AG08395 (cell line): ENCODE results near the gene BTBD17.
"Not testable (repeated sequence)": the region's sequence is repeated elsewhere in the genome, so short reads cannot be mapped to it uniquely, and the experiment has no call there.

Source experiments
- DNase-seq: peaks from one replicate; pipeline ENCODE4 v3.0.0; 2012; ENCODE audit warnings: mixed read lengths, low spot score

The BTBD17 gene, protein sequence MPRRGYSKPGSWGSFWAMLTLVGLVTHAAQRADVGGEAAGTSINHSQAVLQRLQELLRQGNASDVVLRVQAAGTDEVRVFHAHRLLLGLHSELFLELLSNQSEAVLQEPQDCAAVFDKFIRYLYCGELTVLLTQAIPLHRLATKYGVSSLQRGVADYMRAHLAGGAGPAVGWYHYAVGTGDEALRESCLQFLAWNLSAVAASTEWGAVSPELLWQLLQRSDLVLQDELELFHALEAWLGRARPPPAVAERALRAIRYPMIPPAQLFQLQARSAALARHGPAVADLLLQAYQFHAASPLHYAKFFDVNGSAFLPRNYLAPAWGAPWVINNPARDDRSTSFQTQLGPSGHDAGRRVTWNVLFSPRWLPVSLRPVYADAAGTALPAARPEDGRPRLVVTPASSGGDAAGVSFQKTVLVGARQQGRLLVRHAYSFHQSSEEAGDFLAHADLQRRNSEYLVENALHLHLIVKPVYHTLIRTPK

DNA sequence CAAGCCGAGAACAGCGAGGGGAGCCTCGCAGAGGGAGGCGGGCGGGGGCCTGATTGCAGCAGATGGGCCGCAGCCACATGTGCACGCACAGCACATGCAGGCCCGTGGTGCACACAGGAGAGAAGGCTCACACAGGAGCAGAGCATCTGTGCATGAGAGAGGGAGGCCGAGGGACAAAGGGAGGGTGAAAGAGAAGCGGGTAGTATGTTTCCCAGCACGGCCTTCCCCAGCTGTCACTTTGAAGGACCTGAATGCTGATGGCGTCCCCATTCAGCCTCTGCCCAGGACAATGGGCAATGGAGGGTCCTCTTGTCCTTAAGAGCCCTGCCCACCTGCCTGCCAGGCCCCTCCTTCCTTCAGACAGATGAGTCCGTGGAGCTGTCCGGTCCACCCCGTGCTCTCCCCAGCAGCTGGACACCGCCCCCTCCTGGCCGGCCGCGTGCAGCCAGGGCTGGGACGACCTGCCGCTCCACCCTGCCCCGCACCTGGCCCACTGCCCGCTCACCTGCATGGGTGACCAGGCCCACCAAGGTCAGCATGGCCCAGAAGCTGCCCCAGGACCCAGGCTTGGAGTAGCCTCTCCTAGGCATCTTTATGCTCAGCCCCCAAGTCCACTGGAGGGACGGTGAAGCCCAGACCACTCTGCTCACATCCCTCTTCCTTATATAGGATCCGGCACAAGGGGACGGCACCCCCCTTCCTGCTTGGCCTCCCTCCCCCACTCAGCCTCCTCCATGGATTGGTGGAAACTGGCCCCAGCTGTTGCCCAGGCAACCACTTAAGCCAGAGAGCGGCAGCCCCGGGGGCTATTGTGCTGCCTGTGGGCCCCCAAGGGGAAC lies at the start of gene BTBD17:
TSS of gene BTBD17 (minus strand) at position 639 of the 839 bp plus-strand sequence. CDS start at position 590, 49 bp downstream.
- DNase-seq, result peak; percentile 44

DNA sequence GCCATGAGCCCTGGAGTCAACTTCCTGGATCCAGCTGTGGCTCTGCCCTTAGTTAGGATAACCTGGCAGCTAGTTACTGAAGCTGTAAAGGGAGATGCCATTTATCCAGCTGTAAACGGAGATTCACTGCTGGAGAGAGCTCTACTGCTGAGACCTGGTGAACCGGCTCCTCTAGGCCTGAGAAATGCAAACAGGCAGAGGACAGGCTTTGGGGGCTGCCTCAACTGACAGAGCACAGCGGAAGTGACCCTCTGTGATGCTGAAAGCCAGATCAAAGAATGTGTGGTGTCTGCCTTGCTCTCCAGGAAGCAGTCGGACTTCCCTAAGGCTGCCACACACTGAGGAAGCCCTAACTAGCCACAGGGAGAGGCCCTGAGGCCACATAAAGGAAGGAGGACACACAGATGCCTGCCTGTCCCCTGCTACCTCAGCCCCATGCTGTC lies 48.4 kb upstream of the BTBD17 start:
- DNase-seq, result no peak

DNA sequence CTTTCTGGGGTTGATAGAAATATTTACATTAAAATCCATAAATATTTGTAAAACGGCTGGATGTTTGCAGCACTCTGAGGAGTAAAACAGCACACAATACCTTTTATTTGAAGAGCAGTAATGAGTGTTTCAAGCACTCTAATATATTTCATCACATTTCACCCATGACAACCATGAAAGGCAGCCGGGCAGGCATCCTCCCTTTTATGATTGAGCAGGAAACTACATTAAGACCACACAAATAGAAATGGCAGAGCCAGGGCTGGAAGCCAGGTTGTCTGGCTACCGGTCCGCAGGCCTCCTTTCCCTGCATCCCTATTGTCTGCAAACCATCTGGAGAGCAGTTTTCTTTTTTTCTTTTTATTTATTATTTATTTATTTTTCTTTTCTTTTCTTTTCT lies 47.1 kb upstream of the BTBD17 start:
- DNase-seq, result no peak

DNA sequence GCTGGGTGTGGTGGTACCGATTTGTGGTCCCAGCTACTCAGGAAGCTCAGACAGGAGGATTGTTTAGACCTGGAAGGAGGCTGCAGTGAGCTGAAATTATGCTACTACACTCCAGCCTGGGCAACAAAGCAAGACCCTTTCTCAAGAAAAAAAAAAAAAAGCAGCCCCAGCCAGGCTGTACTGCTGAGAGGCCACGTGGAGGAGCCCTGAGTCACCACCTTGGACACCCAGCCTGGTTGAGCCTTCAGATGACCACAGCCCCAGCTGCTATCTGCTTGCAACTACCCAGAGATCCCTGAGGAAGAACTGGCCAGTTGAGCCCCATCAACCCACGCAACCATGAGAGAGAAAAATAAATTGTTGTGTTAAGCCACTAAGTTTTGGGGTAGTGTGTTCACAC lies 46.6 kb upstream of the BTBD17 start:
- peak; percentile 61 for DNase-seq

DNA sequence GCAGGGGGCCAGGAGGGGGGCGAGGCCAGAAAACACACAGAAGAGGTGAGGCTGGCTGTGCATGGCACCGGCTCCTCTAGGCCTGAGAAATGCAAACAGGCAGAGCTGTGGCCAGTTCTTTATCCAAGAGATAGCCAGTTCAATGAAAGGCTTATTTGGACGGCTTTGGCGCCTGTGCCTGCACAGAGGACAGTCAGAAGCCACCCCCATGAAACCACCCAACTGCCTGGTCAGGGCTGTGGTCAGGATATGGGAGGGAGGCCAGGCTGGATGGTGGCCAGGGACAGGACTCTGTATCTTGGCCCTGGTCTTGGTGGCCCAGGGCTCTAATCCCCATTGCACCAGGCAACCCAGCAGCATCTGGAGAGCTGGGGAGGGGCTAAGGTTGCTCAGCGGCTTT lies 45.7 kb upstream of the BTBD17 start:
- DNase-seq, result no peak

DNA sequence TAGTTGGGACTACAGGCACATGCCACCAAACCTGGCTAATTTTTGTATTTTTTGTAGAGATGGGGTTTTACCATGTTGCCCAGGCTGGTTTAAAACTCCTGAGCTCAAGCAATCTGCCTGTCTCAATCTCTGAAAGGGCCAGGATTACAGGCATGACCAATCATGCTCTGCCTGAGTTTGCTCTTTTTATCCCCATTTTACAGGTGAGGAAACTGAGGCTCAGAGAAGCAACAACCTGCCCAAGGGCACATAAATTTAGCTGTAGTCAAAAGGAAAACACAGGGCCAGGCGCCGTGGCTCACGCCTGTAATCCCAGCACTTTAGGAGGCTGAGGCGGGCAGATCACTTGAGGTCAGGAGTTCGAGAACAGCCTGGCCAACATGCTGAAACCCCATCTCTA lies 43.6 kb upstream of the BTBD17 start:
- DNase-seq, result not testable (repeated sequence)

DNA sequence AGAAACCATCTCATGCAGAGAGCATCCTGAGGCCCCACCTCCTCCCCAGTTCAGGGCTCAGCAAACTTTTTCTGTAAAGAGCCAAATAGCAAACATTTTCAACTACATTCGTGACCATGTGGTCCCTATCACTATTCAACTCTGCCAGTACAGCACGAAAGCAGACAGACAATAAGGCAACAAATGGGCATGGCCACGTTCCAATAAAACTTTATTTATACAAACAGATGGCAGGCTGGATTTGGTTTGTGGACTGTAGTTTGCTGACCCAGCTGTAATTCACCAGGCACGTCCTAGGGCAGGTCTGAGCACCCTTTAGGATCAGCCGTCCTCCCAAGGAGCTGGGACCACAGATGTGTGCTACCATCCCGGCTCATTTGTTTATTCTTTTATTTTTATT lies 43.1 kb upstream of the BTBD17 start:
- DNase-seq, result no peak

DNA sequence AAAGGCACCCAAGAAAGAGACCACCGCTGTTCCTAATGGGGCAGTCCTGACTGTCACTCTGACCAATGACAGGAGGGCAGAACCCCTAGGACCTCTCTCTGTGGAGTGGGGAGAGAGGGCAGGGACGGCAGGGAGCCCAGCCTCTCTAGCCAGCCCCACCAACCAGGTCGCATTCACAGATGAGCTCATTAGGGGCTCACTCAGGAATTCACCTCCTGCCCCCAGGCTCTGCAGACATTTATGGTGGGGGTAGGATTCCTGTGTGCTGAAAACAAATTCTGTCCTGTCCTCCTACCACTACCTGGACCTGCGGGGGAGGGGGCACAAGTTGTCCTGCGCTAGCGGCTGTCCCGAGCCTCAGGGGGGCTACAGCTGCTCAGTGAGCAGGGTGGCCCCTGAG lies 42.5 kb upstream of the BTBD17 start:
- DNase-seq, result no peak

DNA sequence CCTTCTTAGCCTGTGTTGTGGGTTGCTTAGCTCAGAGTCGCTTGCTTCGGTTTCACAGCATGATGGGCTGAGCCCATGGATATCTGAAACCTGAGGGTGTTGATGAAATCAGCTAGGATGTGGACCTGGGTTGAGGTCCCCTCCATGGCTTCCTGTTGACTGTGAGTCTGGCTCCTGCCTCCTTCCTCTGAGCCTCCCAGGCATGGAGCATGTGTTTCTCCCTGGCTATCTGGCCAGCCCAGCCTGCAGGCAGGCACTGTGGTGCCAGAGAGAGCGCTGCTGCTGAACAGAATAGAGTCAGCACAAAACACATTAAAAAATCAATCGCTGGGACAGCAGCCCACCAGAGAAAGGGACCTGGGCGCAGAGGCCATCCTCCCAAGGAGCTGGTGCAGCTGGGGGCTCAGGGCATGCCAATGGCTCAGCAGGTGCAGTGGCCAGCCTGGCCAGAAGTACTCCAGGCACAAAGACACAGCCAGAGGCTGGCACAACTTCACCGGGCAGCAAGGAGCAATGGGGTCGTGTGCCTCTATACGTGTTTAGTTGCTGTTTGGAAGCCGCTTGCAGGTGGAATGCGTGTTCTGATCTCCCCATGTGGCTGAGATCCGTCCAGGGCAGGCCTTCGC lies 42.0 kb upstream of the BTBD17 start:
- no peak for DNase-seq

DNA sequence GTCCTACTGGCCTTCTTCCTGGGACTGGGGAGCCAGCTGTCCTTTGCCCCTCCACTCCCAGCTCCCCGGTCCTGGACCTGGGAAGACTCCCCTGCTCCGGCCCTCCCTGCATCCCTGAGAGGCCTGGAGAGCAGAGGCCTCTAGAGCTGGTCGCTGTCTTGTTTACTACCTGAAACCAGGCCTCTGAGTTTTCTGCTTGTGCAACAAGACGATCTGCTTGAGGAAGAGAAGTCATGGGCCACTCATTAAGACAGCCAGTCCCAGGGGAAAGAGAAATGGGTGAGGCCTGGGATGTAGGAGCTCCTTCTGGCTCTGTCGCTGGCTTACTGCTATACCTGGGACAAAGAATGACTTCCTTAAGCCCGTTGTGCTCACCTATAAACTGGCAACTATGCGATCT lies 40.4 kb upstream of the BTBD17 start:
- no peak for DNase-seq

DNA sequence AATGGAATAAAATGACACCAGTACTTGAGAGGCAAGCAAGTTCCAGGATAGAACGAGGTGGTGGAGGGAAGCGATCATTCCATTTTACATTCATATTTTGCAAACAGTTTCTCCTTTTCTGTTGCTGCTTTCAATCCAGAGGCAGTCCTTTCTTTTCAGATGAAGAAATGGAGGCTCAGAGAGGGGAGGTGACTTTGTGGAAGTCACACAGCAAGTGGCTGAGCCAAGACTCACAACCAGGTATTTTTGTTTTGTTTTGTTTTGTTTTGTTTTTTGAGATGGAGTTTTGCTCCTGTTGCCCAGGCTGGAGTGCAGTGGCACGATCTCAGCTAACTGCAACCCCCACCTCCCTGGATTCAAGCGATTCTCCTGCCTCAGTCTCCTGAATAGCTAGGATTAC lies 34.9 kb upstream of the BTBD17 start:
- DNase-seq, result no peak

DNA sequence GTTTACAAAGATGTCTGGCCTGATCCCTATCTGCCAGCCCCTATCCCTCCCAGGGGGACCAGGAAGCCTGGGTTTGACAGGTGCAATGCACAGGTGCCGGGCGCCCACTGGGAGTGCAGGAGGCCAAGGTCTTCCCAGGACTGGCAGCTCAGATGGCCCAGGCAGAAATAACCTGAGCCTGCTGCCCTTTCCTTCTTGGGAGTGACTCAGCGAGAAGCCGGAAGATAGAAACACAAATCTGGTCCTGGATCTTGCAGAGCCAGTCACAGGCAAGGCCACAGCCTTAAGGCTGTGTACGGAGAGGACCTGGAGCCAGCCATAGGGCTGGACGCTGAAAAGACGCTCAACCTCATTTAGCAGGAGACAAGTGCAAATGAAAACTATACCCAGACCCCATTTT lies 33.3 kb upstream of the BTBD17 start:
- DNase-seq, result no peak

DNA sequence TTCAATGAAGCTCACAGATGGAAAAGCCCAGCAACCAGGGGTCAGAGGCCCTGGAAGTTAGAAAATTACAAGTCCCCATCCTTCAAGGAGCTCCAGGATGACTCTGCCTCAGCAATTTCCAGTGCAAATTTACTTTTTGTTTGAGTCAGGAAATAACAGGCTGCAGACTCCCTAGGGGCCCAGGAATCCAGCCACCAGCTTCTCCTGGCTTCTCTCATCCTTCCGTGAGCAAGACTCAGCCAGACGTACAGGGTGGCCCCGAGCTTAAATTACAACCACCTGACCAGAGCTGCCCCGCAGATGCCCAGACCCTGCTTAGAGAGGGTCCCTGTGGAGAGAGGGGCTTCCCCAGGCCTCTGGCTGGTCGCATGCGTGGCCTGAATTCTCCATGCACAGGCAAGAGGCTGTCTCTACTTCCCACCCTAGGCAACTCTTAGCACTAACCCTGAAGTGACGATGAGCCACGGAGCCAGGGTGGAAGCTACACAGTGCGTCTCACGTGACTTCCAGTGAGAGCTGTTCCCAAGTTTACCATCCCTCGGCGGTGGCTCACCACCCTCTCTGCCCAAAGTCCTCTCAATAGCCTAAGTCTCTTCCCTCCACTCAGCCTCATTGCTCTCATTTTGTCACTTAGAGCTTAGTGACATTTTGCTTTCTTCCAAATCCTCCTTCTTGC lies 32.7 kb upstream of the BTBD17 start:
- no peak for DNase-seq

DNA sequence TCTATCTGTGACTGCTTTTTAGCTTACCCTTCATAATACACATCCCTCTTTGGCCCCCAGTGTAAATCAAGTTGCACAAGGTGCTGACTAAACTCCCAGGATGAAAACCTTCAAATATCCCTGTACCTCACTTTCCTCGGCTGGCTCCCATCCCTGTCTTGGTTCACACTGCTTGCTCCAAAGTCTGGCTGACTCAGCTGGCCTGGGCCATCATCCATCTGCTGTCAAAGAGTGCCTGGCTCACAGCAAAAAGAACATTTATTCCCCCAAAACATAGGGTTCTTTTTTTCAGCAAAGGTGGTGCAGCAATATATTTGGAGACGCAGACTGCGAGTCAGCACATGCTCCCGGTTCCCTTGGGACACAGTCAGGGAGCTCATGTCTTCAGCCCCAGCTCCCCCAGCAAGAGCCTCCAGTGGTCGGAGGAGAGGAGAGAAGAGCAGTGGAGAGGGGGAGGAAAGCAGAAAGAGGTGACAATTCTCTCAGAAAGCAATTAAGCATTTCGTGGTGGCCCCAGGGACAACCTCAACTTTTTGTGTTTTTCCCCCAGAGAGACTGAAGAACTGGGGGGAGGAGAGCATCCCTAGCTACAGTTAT lies 31.8 kb upstream of the BTBD17 start:
- no peak for DNase-seq

DNA sequence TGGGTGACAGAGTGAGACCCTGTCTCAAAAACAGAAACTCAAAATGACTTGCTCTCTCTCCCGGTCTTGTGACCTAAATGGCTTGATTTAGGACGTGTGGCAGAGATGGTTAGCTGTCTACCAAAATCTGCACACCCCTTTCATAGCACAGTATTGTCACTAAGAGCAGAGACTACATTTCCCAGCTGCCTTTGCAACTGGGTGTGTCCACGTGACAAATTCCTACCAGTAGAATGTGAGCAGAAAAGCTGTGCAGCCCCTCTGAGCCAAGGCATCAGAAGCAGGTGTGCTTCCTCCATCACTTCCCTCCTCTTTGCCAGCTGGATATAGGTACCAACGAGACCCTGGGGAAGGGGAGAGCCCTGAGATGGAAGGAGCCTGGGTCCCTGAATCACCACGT lies 31.2 kb upstream of the BTBD17 start:
- DNase-seq, result no peak

DNA sequence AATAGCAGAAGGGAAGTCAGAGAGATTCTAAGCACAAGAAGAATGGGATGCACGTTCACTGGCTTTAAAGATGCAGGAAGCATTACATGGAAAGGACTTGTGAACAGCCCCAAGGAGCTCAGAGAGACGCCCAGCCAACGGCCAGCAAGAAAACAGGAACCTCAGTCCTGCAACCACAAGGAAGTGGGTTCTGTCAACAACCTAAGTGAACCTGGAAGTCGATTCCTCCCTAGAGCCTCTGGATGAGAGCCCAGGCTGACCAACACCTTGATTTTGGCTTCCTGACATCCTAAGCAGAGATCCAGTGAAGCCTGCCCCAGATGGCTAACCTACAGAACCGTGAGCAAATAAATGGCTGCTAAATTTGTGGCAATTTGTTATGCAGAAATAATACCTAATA lies 30.1 kb upstream of the BTBD17 start:
- DNase-seq, result no peak

DNA sequence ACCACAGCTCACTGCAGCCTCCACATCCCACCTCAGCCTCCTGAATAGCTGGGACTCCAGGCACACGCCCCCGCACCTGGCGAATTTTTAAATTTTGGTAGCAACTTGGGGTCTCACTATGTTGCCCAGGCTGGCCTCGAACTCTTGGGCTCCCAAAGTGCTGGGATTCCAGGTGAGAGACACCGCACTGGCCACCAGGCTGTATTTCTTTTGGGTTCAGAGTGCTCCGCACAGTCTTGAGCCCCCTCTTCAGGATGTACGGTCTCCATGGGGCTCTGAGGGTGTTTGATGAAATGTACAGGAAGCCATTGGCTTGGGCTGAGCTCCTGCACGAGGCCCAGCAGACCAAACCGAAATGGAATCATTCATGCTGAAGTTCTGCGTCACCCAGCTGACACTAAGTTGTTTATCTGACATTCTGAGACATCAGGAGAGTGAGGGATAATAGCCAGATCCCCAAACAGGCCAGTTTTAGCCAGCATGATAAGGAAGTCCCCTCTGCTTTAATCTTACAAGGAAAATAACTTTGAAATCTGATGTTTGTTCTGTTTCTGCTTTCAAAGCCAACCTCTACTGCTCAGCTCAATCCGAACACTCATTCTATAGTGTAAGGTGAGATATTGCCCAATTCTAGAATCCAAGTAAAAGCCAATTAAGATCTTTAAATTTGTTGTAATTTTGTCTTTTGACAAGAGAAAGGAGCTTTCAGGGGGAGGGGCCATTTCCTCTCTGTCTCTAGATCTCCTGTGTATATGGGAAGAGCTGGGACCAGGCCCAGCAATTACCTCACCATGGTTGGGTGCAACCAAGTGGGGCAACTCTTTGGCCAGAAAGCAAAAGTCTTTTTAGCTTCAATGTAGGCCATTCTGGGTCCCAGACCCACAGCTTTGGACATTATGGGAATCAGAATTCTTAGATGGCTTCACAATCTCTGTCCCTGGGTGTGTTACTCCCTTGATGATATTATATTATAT lies 29.3 kb upstream of the BTBD17 start:
- no peak for DNase-seq

DNA sequence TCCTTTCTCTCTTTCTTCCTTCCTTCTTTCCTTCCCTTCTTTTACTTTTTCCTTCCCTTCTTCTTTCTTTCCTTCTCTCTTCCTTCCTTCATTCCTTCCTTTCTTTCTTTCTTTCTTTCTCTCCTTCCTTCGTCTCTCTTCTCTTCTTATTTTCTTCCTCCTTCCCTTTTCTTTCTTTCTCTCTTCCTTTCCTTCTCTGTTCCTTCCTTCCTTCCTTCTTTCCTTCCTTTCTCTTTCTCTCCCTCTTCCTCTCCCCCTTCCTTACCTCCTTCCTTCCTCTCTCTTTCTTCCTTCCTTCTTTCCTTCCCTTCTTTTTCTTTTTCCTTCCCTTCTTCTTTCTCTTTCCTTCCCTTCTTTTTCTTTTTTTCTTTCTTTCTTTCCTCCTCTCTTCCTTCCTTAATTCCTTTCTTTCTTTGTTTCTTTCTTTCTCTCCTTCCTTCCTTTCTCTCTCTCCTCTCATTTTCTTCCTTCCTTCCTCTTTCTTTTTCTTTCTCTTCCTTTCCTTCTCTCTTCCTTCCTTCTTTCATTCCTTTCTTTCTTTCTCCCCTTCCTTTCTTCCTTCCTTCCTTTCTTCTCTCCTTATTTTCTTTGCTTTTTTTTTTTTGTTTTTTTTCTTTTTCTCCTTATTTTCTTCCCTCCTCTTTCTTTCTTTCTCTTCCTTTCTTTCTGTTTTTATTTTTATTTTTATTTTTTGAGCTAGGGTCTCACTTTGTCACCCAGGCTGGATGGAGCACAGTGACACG lies 28.4 kb upstream of the BTBD17 start:
- no peak for DNase-seq

DNA sequence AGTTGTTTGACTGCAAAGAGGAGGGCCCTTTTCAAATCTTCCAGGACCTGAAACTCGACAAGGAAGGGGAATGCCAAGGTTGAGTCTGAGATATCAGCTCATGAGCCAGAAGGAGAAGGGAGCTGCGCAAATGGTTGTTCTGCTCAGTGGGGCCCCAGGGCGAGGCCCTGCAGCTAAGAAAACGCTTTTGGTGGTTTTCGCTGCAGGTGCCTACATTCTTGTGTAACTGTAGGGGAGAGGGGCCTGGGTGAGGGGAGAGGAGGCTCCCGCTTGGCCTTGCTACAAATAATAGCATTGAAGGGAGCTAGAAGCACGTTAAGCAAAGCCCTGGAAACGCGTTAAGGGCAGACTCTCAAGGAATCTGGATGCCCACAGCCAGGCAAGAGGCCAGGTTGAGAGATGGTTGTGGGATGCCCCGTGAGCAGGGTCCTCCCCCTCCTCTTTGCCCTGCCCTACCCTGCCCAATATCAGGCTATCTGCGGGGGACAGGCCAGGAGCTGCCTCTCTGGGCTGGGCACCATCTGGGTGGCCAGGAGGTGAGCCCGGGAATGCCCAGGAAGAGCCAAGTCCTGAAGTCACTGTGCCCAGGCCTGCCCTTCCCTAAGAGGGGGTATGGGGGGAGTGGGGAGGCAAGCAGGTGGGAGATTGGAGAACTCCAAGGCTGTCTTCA lies 27.6 kb upstream of the BTBD17 start:
- DNase-seq, result no peak
